ENCODE results near the gene AKR1B1. TPM values are rescaled to one million over a fixed set of nuclear protein-coding genes. Genes with fewer than 3 reads are reported as not detected.

AKR1B1 gene
- total and polyA plus RNA-seq, 2 of the 13 experiments (the other 11 are each of a cell fraction or from before 2014, with no cell fraction given) = 89.9 to 133 TPM

GRCh38 chr7:134434701-134435100 lies 24.2 kb downstream of the AKR1B1 start:
- no TSS peak for BruUV-seq (replicated peaks)
- intact Hi-C loops (cut with micrococcal nuclease; ENCODE audit: unreplicated experiment) = no loop called here
- POLR2A ChIA-PET = no interaction called here

GRCh38 chr7:134433430-134433829 lies 25.5 kb downstream of the AKR1B1 start:
- Histone ChIP-seq H3K27ac (ENCODE audit: extremely low read length, insufficient read depth, low read length) (no peak overlapping the region), H3K4me3 (replicated peaks in 1 of 3; ENCODE audit: insufficient read depth in 1 of 3, low read depth in 2 of 3, low read length in 3 of 3) (no peak overlapping the region; a peak in 1 of 6 replicates), H3K9me3 (ENCODE audit: low read length) (no peaks in the 10 kb centered on the region), H3K36me3 (replicated peaks in 1 of 2; ENCODE audit: control insufficient read depth in 1 of 2, insufficient read depth in 2 of 2, low read length in 2 of 2) (no peaks in the 10 kb centered on the region), H3K4me2 (ENCODE audit: low read depth, low read length) (peak overlapping the region; percentile 99; the same call in 1 of the 2 replicates), H3K4me1 (ENCODE audit: insufficient read depth, low read length) (peaks cover 19% of the 10 kb centered on the region), H3K9ac (ENCODE audit: insufficient read depth, low read depth, low read length) (no peak overlapping the region), H4K20me1 (ENCODE audit: insufficient read depth, low read length) (no peaks in the 10 kb centered on the region), H3K79me2 (ENCODE audit: insufficient read depth, low read length) (no peaks in the 10 kb centered on the region), H2AFZ (ENCODE audit: low read length) (peak overlapping the region; percentile 57), H3K27me3 (ENCODE audit: control insufficient read depth in 1 of 2, insufficient read depth in 2 of 2, low read length in 2 of 2) (no peaks in the 10 kb centered on the region)
- no peak for FAIRE-seq
- in situ Hi-C loops (cut with HindIII; ENCODE audit: extremely low pct_ligation_motif_present, low pct_unique_long_range_greater_than_20kb) = loop anchor here (5.0 kb wide), 2 partner anchors 79 to 169 kb away; no protein-coding TSS in a partner anchor
- intact Hi-C loops (cut with micrococcal nuclease; ENCODE audit: unreplicated experiment) = no loop called here
- POLR2A ChIA-PET = interaction anchor here (0.7 to 1.6 kb wide), 4 partner anchors 25 to 736 kb away, joined by 3 to 8 read pairs (median 4); partner anchors contain the start of gene AKR1B1
- WGBS (ENCODE audit: low lambda C conversion rate) = 40% methylated on average over 4 of the region's 4 CpGs
- no TSS peak for BruUV-seq (replicated peaks)
- CTCF ChIA-PET (ENCODE audit: low intra/inter-chr PET ratio, low total read pairs) = interaction anchor here (1.2 to 2.3 kb wide), 5 partner anchors 75 to 173 kb away, joined by 4 to 68 read pairs (median 11); no protein-coding TSS in a partner anchor
- ATAC-seq = no peak
- no peak for DNase-seq (ENCODE audit: low spot score)
- TF ChIP-seq SRF (IDR thresholded peaks at IDR 0.05; ENCODE audit: low read depth, low read length) (no peak), SP1 (IDR thresholded peaks at IDR 0.05) (no peak), SP1 (CRISPR knock-in tag; IDR thresholded peaks at IDR 0.05) (no peak), ZSCAN25 (CRISPR knock-in tag; IDR thresholded peaks at IDR 0.05) (no peak), POLR2AphosphoS5 (IDR thresholded peaks at IDR 0.05; ENCODE audit: low read depth, low read length) (no peak), ZBTB8A (CRISPR knock-in tag; IDR thresholded peaks at IDR 0.05; ENCODE audit: borderline replicate concordance, low read depth) (no peak), FLYWCH1 (CRISPR knock-in tag; IDR thresholded peaks at IDR 0.05) (no peak), GRHL1 (CRISPR knock-in tag; conservative IDR thresholded peaks at IDR 0.05) (no peak), FOXK2 (IDR thresholded peaks at IDR 0.05) (no peak), MAFF (IDR thresholded peaks at IDR 0.05; ENCODE audit: low read depth, low read length) (no peak)
- TF ChIP-seq, protein P1, sequence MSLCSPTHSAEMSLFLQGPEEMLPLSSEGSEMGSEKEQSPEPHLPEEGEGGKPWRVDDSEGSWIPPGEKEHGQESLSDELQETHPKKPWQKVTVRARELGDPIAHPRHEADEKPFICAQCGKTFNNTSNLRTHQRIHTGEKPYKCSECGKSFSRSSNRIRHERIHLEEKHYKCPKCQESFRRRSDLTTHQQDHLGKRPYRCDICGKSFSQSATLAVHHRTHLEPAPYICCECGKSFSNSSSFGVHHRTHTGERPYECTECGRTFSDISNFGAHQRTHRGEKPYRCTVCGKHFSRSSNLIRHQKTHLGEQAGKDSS (CRISPR knock-in tag; IDR thresholded peaks at IDR 0.05; ENCODE audit: borderline replicate concordance, low read depth) = no peak

More at GRCh38 chr7:134434701-134435100, 24.2 kb downstream of the AKR1B1 start:
- Histone ChIP-seq H3K27ac (ENCODE audit: extremely low read length, insufficient read depth, low read length) (no peak overlapping the region), H3K36me3 (replicated peaks in 1 of 2; ENCODE audit: control insufficient read depth in 1 of 2, insufficient read depth in 2 of 2, low read length in 2 of 2) (no peaks in the 10 kb centered on the region), H3K79me2 (ENCODE audit: insufficient read depth, low read length) (no peaks in the 10 kb centered on the region), H3K4me1 (ENCODE audit: insufficient read depth, low read length) (peaks cover 19% of the 10 kb centered on the region), H3K4me2 (ENCODE audit: low read depth, low read length) (no peak overlapping the region), H3K9me3 (ENCODE audit: low read length) (no peaks in the 10 kb centered on the region), H3K4me3 (replicated peaks in 1 of 3; ENCODE audit: insufficient read depth in 1 of 3, low read depth in 2 of 3, low read length in 3 of 3) (no peak overlapping the region), H2AFZ (ENCODE audit: low read length) (no peak overlapping the region), H4K20me1 (ENCODE audit: insufficient read depth, low read length) (no peaks in the 10 kb centered on the region), H3K27me3 (ENCODE audit: control insufficient read depth in 1 of 2, insufficient read depth in 2 of 2, low read length in 2 of 2) (no peaks in the 10 kb centered on the region), H3K9ac (ENCODE audit: insufficient read depth, low read depth, low read length) (no peak overlapping the region)
- 64% methylated on average over 5 of the region's 5 CpGs for WGBS (ENCODE audit: low lambda C conversion rate)
- DNase-seq (ENCODE audit: low spot score) (no peak), FAIRE-seq (no peak), ATAC-seq (no peak)
- CTCF ChIA-PET (ENCODE audit: low intra/inter-chr PET ratio, low total read pairs) = interaction anchor here (1.2 to 1.3 kb wide), 2 partner anchors 79 to 80 kb away, joined by 3 read pairs; no protein-coding TSS in a partner anchor
- TF ChIP-seq KLF11 (CRISPR knock-in tag; IDR thresholded peaks at IDR 0.05) (no peak), ZNF496 (CRISPR knock-in tag; IDR thresholded peaks at IDR 0.05; ENCODE audit: insufficient replicate concordance) (no peak), ZBTB33 (CRISPR knock-in tag; IDR thresholded peaks at IDR 0.05) (peak; percentile 45; the same call in 1 of the 2 replicates)
- in situ Hi-C loops (cut with HindIII; ENCODE audit: extremely low pct_ligation_motif_present, low pct_unique_long_range_greater_than_20kb) = loop anchor here (5.0 kb wide), 2 partner anchors 78 to 168 kb away; no protein-coding TSS in a partner anchor

Data from HepG2 (cell line).